ENCODE results near the gene TUBA4B. TPM values are rescaled to one million over a fixed set of nuclear protein-coding genes. Genes with fewer than 3 reads are reported as not detected.

The TUBA4B gene
- total RNA-seq, 2 experiments from 2014 or later, result not detected

- CTCF ChIA-PET, result interaction anchor here (1.1 to 4.9 kb wide), 3 partner anchors 8 to 115 kb away, joined by 5 to 36 read pairs (median 19); partner anchors contain the start of gene DNAJB2
- POLR2A ChIA-PET, result no interaction called here
These were observed 38.4 kb downstream of the TUBA4B start for GRCh38 chr2:219291394-219291793.

GRCh38 chr2:219291910-219292490, 39.0 kb downstream of the TUBA4B start:
- ChIA-PET POLR2A (no interaction called here), CTCF (interaction anchor here (3.4 to 4.9 kb wide), 2 partner anchors 9 to 14 kb away, joined by 19 to 36 read pairs; partner anchors contain the start of gene DNAJB2)

- ChIA-PET POLR2A (no interaction called here), CTCF (interaction anchor here (0.9 to 4.9 kb wide), 3 partner anchors 9 to 134 kb away, joined by 3 to 36 read pairs (median 35); partner anchors contain the start of genes TUBA4A and TUBA4B)
These were observed 39.6 kb downstream of the TUBA4B start for GRCh38 chr2:219292616-219293015.

GRCh38 chr2:219293736-219294231, 40.7 kb downstream of the TUBA4B start:
- CTCF ChIA-PET, result interaction anchor here (2.1 to 4.9 kb wide), 6 partner anchors 10 to 314 kb away, joined by 5 to 76 read pairs (median 22); partner anchors contain the start of genes DNAJB2, TUBA4A and TUBA4B
- POLR2A ChIA-PET, result interaction anchor here (3.2 kb wide), 1 partner anchor 15 kb away, joined by 26 read pairs; the partner anchor contains the start of gene DNAJB2

GRCh38 chr2:219294356-219295351, 41.6 kb downstream of the TUBA4B start:
- ChIA-PET POLR2A (interaction anchor here (0.5 to 3.2 kb wide), 8 partner anchors 8 to 587 kb away, joined by 3 to 26 read pairs (median 6); partner anchors contain the start of genes ANKZF1, ATG9A, DNAJB2 and GLB1L), CTCF (interaction anchor here (0.5 to 4.9 kb wide), 49 partner anchors 8 to 888 kb away, joined by 3 to 76 read pairs (median 5); partner anchors contain the start of genes CNPPD1, DNAJB2, DNPEP and GLB1L)

- ChIA-PET CTCF (interaction anchor here (1.3 to 4.9 kb wide), 11 partner anchors 9 to 889 kb away, joined by 3 to 76 read pairs (median 10); partner anchors contain the start of genes DNAJB2, NHEJ1, TUBA4A and TUBA4B), POLR2A (interaction anchor here (3.2 kb wide), 1 partner anchor 17 kb away, joined by 26 read pairs; the partner anchor contains the start of gene DNAJB2)
These were observed 43.1 kb downstream of the TUBA4B start for GRCh38 chr2:219296142-219296541.

GRCh38 chr2:219296631-219297391, 43.8 kb downstream of the TUBA4B start:
- POLR2A ChIA-PET, result no interaction called here
- CTCF ChIA-PET, result interaction anchor here (0.6 to 1.6 kb wide), 4 partner anchors 18 to 137 kb away, joined by 3 to 5 read pairs (median 3); no protein-coding TSS in a partner anchor

GRCh38 chr2:219297766-219298456, 44.9 kb downstream of the TUBA4B start:
- ChIA-PET CTCF (interaction anchor here (0.8 to 3.1 kb wide), 9 partner anchors 9 to 239 kb away, joined by 3 to 18 read pairs (median 4); partner anchors contain the start of gene NHEJ1), POLR2A (no interaction called here)

- ChIA-PET CTCF (interaction anchor here (0.6 to 3.1 kb wide), 10 partner anchors 8 to 240 kb away, joined by 3 to 18 read pairs (median 4); partner anchors contain the start of genes CNPPD1 and NHEJ1), POLR2A (no interaction called here)
These were observed 45.8 kb downstream of the TUBA4B start for GRCh38 chr2:219298759-219299371.

- POLR2A ChIA-PET, result no interaction called here
- CTCF ChIA-PET, result interaction anchor here (0.6 to 3.1 kb wide), 9 partner anchors 20 to 141 kb away, joined by 3 to 18 read pairs (median 4); partner anchors contain the start of genes CNPPD1, DNAJB2 and NHEJ1
These were observed 46.3 kb downstream of the TUBA4B start for GRCh38 chr2:219299372-219299760.

GRCh38 chr2:219300022-219300421, 47.0 kb downstream of the TUBA4B start:
- ChIA-PET POLR2A (no interaction called here), CTCF (interaction anchor here (0.6 to 3.1 kb wide), 7 partner anchors 20 to 141 kb away, joined by 3 to 18 read pairs (median 4); partner anchors contain the start of genes DNAJB2 and NHEJ1)

GRCh38 chr2:219302412-219302968, 49.4 kb downstream of the TUBA4B start:
- ChIA-PET POLR2A (no interaction called here), CTCF (no interaction called here)

- CTCF ChIA-PET, result interaction anchor here (3.0 kb wide), 1 partner anchor 9 kb away, joined by 10 read pairs; no protein-coding TSS in a partner anchor
- POLR2A ChIA-PET, result no interaction called here
These were observed 51.2 kb downstream of the TUBA4B start for GRCh38 chr2:219304223-219304622.

GRCh38 chr2:219306047-219306446, 53.0 kb downstream of the TUBA4B start:
- CTCF ChIA-PET, result interaction anchor here (0.8 to 3.0 kb wide), 4 partner anchors 8 to 48 kb away, joined by 3 to 10 read pairs (median 3); no protein-coding TSS in a partner anchor
- POLR2A ChIA-PET, result no interaction called here

- POLR2A ChIA-PET, result no interaction called here
These were observed 55.4 kb downstream of the TUBA4B start for GRCh38 chr2:219308142-219309101.

GRCh38 chr2:219309278-219309677, 56.2 kb downstream of the TUBA4B start, which contains the start of gene PTPRN:
PTPRN (minus strand) TSS chr2:219309401; CDS start chr2:219309332, 69 bp downstream.
- POLR2A ChIA-PET, result no interaction called here
- CTCF ChIA-PET, result interaction anchor here (2.0 kb wide), 1 partner anchor 14 kb away, joined by 5 read pairs; no protein-coding TSS in a partner anchor

More at GRCh38 chr2:219308142-219309101, 55.4 kb downstream of the TUBA4B start:
- CTCF ChIA-PET, result interaction anchor here (0.6 to 2.0 kb wide), 2 partner anchors 14 to 41 kb away, joined by 4 to 5 read pairs; no protein-coding TSS in a partner anchor

Data from activated CD8-positive, alpha-beta memory T cell treated with anti-CD3 and anti-CD28 coated beads for 36 hours (primary cell).